H9 (cell line): Measurements from ENCODE around the gene ZNF655. TPM values are rescaled to one million over a fixed set of nuclear protein-coding genes. Genes with fewer than 3 reads are reported as not detected.

Experiments used
- DNase-seq: peaks from one replicate; pipeline ENCODE4 v3.0.0-alpha.2; 2017
- H2AFZ ChIP-seq: one replicate; pipeline ENCODE4 v1.6.1; 2013; ENCODE audit warnings: mild to moderate bottlenecking, low read length, control low read depth, moderate library complexity
- H2AK5ac ChIP-seq: 2 replicates; pipeline ENCODE4 v1.6.1; 2013; ENCODE audit warnings: low read length, control low read depth, mixed read lengths; ENCODE audit not compliant: insufficient read length
- H2BK120ac ChIP-seq: one replicate; pipeline ENCODE4 v1.6.1; 2013; ENCODE audit warnings: low read depth, mild to moderate bottlenecking, low read length, control low read depth, inconsistent platforms; ENCODE audit not compliant: poor library complexity, severe bottlenecking
- H2BK12ac ChIP-seq: 2 replicates; pipeline ENCODE4 v1.6.1; 2013; ENCODE audit warnings: low read length, control low read depth, mixed read lengths, low read depth; ENCODE audit not compliant: insufficient read length
- H2BK15ac ChIP-seq: 2 replicates; pipeline ENCODE4 v1.6.1; 2013; ENCODE audit warnings: low read depth, low read length, control low read depth
- H2BK20ac ChIP-seq: one replicate; pipeline ENCODE4 v1.6.1; 2013; ENCODE audit warnings: low read depth, mild to moderate bottlenecking, low read length, control low read depth, inconsistent platforms; ENCODE audit not compliant: poor library complexity, severe bottlenecking
- H2BK5ac ChIP-seq: 2 replicates; pipeline ENCODE4 v1.6.1; 2013; ENCODE audit warnings: low read length, control low read depth, mixed read lengths; ENCODE audit not compliant: insufficient read length
- H3K14ac ChIP-seq: 2 replicates; pipeline ENCODE4 v1.6.1; 2013; ENCODE audit warnings: low read length, control low read depth; ENCODE audit not compliant: insufficient read depth
- H3K18ac ChIP-seq: 2 replicates; pipeline ENCODE4 v1.6.1; 2013; ENCODE audit warnings: low read depth, mild to moderate bottlenecking, mixed read lengths, low read length, control low read depth; ENCODE audit not compliant: insufficient read length
- H3K23ac ChIP-seq: 2 replicates; pipeline ENCODE4 v1.6.1; 2013; ENCODE audit warnings: low read length, control low read depth, mixed read lengths, low read depth; ENCODE audit not compliant: insufficient read length
- H3K23me2 ChIP-seq: 2 replicates; pipeline ENCODE4 v1.6.1; 2013; ENCODE audit warnings: low read depth, mild to moderate bottlenecking, mixed read lengths, low read length, control low read depth; ENCODE audit not compliant: insufficient read length, poor library complexity, severe bottlenecking
- H3K27ac ChIP-seq: 2 replicates; pipeline ENCODE4 v1.5.1; 2013; ENCODE audit warnings: low read length, control low read depth, mixed read lengths, low read depth; ENCODE audit not compliant: insufficient read length
- H3K27me3 ChIP-seq: 2 replicates; pipeline ENCODE4 v1.6.1; 2013; ENCODE audit warnings: low read length, control low read depth, inconsistent platforms; ENCODE audit not compliant: insufficient read depth
- H3K4ac ChIP-seq: 2 replicates; pipeline ENCODE4 v1.6.1; 2013; ENCODE audit warnings: low read depth, mild to moderate bottlenecking, control low read depth, inconsistent platforms, low read length, moderate library complexity
- H3K4me1 ChIP-seq: 2 replicates; pipeline ENCODE4 v1.6.1; 2013; ENCODE audit warnings: low read length, control low read depth, inconsistent platforms; ENCODE audit not compliant: insufficient read depth
- H3K4me2 ChIP-seq: 2 replicates; pipeline ENCODE4 v1.6.1; 2013; ENCODE audit warnings: low read length, control low read depth, mixed read lengths; ENCODE audit not compliant: insufficient read length, insufficient read depth
- H3K56ac ChIP-seq: 2 replicates; pipeline ENCODE4 v1.6.1; 2013; ENCODE audit warnings: low read depth, mild to moderate bottlenecking, mixed read lengths, low read length, control low read depth; ENCODE audit not compliant: insufficient read length
- H3K79me1 ChIP-seq: 2 replicates; pipeline ENCODE4 v1.6.1; 2013; ENCODE audit warnings: low read depth, mild to moderate bottlenecking, moderate library complexity, low read length, control low read depth, inconsistent platforms; ENCODE audit not compliant: insufficient read depth, poor library complexity, severe bottlenecking
- H3K79me2 ChIP-seq: 2 replicates; pipeline ENCODE4 v1.6.1; 2013; ENCODE audit warnings: low read length, control low read depth, inconsistent platforms; ENCODE audit not compliant: insufficient read depth
- H3K9ac ChIP-seq: 2 replicates; pipeline ENCODE4 v1.6.1; 2013; ENCODE audit warnings: low read length, control low read depth, mixed read lengths; ENCODE audit not compliant: insufficient read length; ENCODE audit errors: extremely low read depth
- H3K9me3 ChIP-seq: one replicate; pipeline ENCODE4 v1.6.1; 2013; ENCODE audit warnings: low read depth, low read length, inconsistent platforms; ENCODE audit not compliant: control insufficient read depth
- H3T11ph ChIP-seq: one replicate; pipeline ENCODE4 v1.6.1; 2013; ENCODE audit warnings: mild to moderate bottlenecking, low read length, control low read depth, inconsistent platforms
- H4K20me1 ChIP-seq: one replicate; pipeline ENCODE4 v1.6.1; 2013; ENCODE audit not compliant: control insufficient read depth, insufficient read length, insufficient read depth
- H4K5ac ChIP-seq: 2 replicates; pipeline ENCODE4 v1.6.1; 2013; ENCODE audit warnings: low read depth, mild to moderate bottlenecking, mixed read lengths, low read length, control low read depth; ENCODE audit not compliant: insufficient read length
- H4K8ac ChIP-seq: replicated peaks from 2 replicates; pipeline ENCODE4 v1.6.1; 2013; ENCODE audit warnings: low read length, control low read depth, mixed read lengths, low read depth; ENCODE audit not compliant: insufficient read length
- H4K91ac ChIP-seq: 2 replicates; pipeline ENCODE4 v1.6.1; 2013; ENCODE audit warnings: low read depth, mild to moderate bottlenecking, moderate library complexity, mixed read lengths, low read length, control low read depth; ENCODE audit not compliant: insufficient read length
- H3K27ac Mint-ChIP-seq, 3 experiments: 2 replicates in 2 of 3; 3 replicates in 1 of 3; pipeline ENCODE4 v1.8.0; 2020 to 2021; ENCODE audit warnings: mixed read lengths in 3 of 3, mild to moderate bottlenecking in 1 of 3, moderate library complexity in 1 of 3
- H3K27me3 Mint-ChIP-seq: 2 replicates; pipeline ENCODE4 v1.8.0; 2021; ENCODE audit warnings: low read depth, mild to moderate bottlenecking, moderate library complexity, mixed read lengths
- H3K36me3 Mint-ChIP-seq, 3 experiments: 2 replicates in 2 of 3; 3 replicates in 1 of 3; pipeline ENCODE4 v1.8.0; 2020 to 2021; ENCODE audit warnings: low read depth in 3 of 3, mixed read lengths in 3 of 3; ENCODE audit not compliant: insufficient read depth in 1 of 3
- H3K4me1 Mint-ChIP-seq, 2 experiments: 2 replicates each; pipeline ENCODE4 v1.8.0; 2020; ENCODE audit warnings: mixed read lengths in 2 of 2
- H3K4me3 Mint-ChIP-seq, 2 experiments: 2 replicates in 1 of 2; 3 replicates in 1 of 2; pipeline ENCODE4 v1.8.0; 2020 to 2021; ENCODE audit warnings: mild to moderate bottlenecking in 2 of 2, mixed read lengths in 2 of 2, moderate library complexity in 1 of 2
- H3K9me3 Mint-ChIP-seq, 2 experiments: 2 replicates in 1 of 2; 3 replicates in 1 of 2; pipeline ENCODE4 v1.8.0; 2020; ENCODE audit warnings: mild to moderate bottlenecking in 2 of 2, mixed read lengths in 2 of 2, moderate library complexity in 1 of 2
- WGBS: extraction: QIAGEN DNeasy Blood & Tissue Kit; methylation state at CpG from one replicate; pipeline ENCODE4 v1.1.7; 2013; ENCODE audit warnings: missing lambda C conversion rate, low lambda C conversion rate, mixed read lengths; ENCODE audit not compliant: insufficient read length; ENCODE audit errors: extremely low coverage; 5-methylcytosine and 5-hydroxymethylcytosine counted together
- total RNA-seq: library from RNA; stranded (reverse); gene quantifications from 2 replicates; pipeline ENCODE4 v1.2.1, GENCODE V29; 2021
- TF ChIP-seq, protein P1 (sequence below): fragments of 200-600 bp; sonication (generic); conservative IDR thresholded peaks from 3 replicates; pipeline ENCODE4 v1.8.0; 2021; ENCODE audit warnings: antibody characterized with exemption, mild to moderate bottlenecking

The ZNF655 gene
- total RNA-seq, 1 experiment from 2014 or later, result 49.2 TPM

DNA sequence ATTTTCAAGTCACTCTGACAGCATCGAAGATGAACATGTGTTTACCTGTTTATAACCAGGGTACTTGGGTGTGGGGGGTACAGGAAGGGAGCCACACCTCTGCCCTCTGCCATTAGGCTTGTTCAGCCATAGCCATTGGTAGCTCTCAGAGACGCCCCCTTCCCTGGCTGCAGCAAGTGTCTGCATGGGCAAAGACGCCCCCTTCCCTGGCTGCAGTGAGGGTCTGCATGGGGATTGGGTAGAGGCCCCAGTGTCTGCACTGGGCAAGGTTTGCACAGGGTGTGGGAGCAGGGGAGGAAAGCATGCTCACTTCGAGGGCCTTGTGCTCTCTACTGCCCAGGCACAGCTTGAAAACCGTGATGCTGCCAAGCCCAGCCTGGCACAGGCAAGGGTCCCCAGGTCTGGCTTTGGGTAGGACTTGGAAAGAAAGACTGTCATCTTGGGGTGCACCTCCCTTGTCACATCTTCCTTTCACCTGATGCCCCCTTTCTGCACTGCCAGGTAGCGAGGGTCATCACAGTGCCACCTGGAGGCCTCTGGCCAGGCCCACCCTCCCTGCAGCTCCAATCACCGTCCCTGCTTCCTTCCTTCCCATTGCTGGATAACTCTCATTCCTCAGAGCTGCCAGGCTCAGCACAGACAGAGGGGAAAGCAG lies 43.3 kb downstream of the ZNF655 start:
- Histone ChIP-seq H2BK120ac (no peak overlapping the region), H3K18ac (no peak overlapping the region), H3K79me2 (no peaks in the 10 kb centered on the region), H2BK15ac (no peak overlapping the region), H4K20me1 (no peaks in the 10 kb centered on the region), H2BK12ac (no peak overlapping the region), H3K14ac (no peak overlapping the region), H3K4ac (no peak overlapping the region), H4K5ac (no peak overlapping the region), H3K27me3 (no peaks in the 10 kb centered on the region), H3K27ac (no peak overlapping the region), H4K8ac (no peak overlapping the region), H3T11ph (no peak overlapping the region), H3K9ac (no peak overlapping the region), H2BK20ac (no peak overlapping the region), H2AK5ac (no peak overlapping the region), H3K23me2 (no peaks in the 10 kb centered on the region), H3K56ac (no peak overlapping the region), H3K79me1 (no peaks in the 10 kb centered on the region), H3K23ac (no peak overlapping the region), H4K91ac (no peak overlapping the region), H2AFZ (no peak overlapping the region), H3K4me2 (no peak overlapping the region), H3K9me3 (no peaks in the 10 kb centered on the region), H3K4me1 (no peaks in the 10 kb centered on the region), H2BK5ac (no peak overlapping the region)
- WGBS, result no CpG with 5 or more reads among the region's 7 CpGs
- TF ChIP-seq, protein P1, sequence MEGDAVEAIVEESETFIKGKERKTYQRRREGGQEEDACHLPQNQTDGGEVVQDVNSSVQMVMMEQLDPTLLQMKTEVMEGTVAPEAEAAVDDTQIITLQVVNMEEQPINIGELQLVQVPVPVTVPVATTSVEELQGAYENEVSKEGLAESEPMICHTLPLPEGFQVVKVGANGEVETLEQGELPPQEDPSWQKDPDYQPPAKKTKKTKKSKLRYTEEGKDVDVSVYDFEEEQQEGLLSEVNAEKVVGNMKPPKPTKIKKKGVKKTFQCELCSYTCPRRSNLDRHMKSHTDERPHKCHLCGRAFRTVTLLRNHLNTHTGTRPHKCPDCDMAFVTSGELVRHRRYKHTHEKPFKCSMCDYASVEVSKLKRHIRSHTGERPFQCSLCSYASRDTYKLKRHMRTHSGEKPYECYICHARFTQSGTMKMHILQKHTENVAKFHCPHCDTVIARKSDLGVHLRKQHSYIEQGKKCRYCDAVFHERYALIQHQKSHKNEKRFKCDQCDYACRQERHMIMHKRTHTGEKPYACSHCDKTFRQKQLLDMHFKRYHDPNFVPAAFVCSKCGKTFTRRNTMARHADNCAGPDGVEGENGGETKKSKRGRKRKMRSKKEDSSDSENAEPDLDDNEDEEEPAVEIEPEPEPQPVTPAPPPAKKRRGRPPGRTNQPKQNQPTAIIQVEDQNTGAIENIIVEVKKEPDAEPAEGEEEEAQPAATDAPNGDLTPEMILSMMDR, result peak; percentile 57
- Mint-ChIP-seq H3K9me3 (no peaks in the 10 kb centered on the region), H3K27ac (no peak overlapping the region), H3K4me1 (0 out of 4 replicates have a peak, but pooled peaks cover 0 to 4% of the 10 kb centered on the region in 2 experiments), H3K4me3 (no peak overlapping the region), H3K36me3 (no peaks in the 10 kb centered on the region), H3K27me3 (peaks cover 5% of the 10 kb centered on the region)
- DNase-seq, result peak; percentile 76
